ENCODE measurements around the gene ISG20. TPM values are rescaled to one million over a fixed set of nuclear protein-coding genes. Genes with fewer than 3 reads are reported as not detected.

Gene ISG20
- 37.8 TPM for total RNA-seq

- no peaks in the 10 kb centered on the region for H3K9me3 ChIP-seq (ENCODE audit: low read depth, low read length)
- H3K4me3 ChIP-seq (ENCODE audit: low read length), result peak within 1 kb of the TSS; percentile 53
- no peaks in the 10 kb centered on the region for H3K27me3 ChIP-seq (ENCODE audit: insufficient read depth, low read length)
- peaks cover 90% of the 10 kb centered on the region for H3K4me1 ChIP-seq (ENCODE audit: insufficient read depth, low read length)
Measured at GRCh38 chr15:88638626-88639372, at the start of gene ISG20. ISG20 (plus strand) TSS chr15:88639016; CDS start chr15:88639367, 351 bp downstream.

- Histone ChIP-seq H3K4me1 (ENCODE audit: insufficient read depth, low read length) (no peaks in the 10 kb centered on the region), H3K4me3 (ENCODE audit: low read length) (no peak overlapping the region), H3K9me3 (ENCODE audit: low read depth, low read length) (no peaks in the 10 kb centered on the region), H3K27me3 (ENCODE audit: insufficient read depth, low read length) (peaks cover 9% of the 10 kb centered on the region)
Measured at GRCh38 chr15:88590759-88591158, 48.1 kb upstream of the ISG20 start.

DNA sequence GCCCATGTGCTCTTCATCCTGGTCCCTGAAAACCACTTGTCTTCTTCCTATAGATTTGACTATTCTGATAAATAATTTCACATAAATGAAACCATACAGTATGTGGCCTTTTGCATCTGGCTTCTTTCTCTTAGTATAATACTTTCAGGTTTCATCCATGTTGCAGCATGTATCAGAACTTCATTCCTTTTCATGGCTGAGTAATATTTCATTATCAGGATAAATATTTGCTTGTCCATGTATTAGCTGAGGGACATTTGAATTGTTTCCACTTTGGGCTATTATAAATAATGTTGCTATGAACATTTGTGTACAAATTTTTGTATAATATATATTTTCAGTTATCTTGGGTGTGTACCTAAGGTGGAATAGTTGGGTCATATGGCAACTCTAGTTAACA is 47.4 kb upstream of the ISG20 start:
- H3K9me3 ChIP-seq (ENCODE audit: low read depth, low read length), result no peaks in the 10 kb centered on the region
- no peaks in the 10 kb centered on the region for H3K4me1 ChIP-seq (ENCODE audit: insufficient read depth, low read length)
- H3K4me3 ChIP-seq (ENCODE audit: low read length), result no peak overlapping the region
- peaks cover 9% of the 10 kb centered on the region for H3K27me3 ChIP-seq (ENCODE audit: insufficient read depth, low read length)

- Histone ChIP-seq H3K4me3 (ENCODE audit: low read length) (no peak overlapping the region), H3K27me3 (ENCODE audit: insufficient read depth, low read length) (peaks cover 74% of the 10 kb centered on the region), H3K4me1 (ENCODE audit: insufficient read depth, low read length) (peaks cover 14% of the 10 kb centered on the region), H3K9me3 (ENCODE audit: low read depth, low read length) (no peaks in the 10 kb centered on the region)
Measured at GRCh38 chr15:88603885-88604284, 34.9 kb upstream of the ISG20 start.

DNA sequence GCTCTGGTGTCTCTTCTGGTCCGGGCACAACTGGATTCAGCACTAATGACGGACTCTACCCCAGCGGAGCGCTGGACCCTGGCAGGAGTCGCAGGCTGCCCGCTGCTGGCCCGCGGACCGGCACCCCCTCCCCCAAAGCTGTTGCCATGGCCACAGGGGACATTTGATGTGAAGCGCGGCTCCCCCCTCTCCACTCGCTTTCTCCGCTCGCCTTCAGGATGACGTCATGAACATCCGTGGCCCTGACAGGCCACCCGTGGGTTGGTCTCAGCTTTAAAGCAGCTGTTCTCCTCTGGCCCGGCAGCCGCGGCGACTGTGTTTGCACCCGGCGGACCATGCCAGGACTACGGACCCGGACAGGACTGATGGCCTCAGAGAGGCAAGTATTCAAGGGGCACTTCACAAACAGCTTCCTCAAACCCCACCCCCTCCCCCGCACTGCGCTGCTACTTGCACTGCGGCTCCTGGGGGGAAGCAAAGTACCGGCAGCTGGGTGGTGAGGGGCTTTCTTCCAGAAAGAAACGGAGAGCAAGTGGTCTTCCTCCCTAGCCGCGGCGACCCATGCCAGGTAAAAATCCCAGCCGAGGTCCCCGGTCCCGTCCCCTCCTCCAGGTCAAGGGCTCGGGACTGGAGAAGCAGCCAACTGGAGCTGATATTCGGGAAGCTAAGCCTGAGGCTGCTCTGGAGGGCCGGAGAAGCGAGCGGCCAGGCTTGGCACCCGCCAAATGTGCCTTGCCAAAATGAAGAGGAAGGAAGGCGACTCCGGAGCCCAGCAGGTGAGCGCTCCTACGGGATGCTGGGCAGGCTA is 34.2 kb upstream of the ISG20 start:
- Histone ChIP-seq H3K4me3 (ENCODE audit: low read length) (no peak overlapping the region), H3K27me3 (ENCODE audit: insufficient read depth, low read length) (peaks cover 78% of the 10 kb centered on the region), H3K9me3 (ENCODE audit: low read depth, low read length) (no peaks in the 10 kb centered on the region), H3K4me1 (ENCODE audit: insufficient read depth, low read length) (peaks cover 14% of the 10 kb centered on the region)

GRCh38 chr15:88605189-88606069 is 33.4 kb upstream of the ISG20 start:
- H3K9me3 ChIP-seq (ENCODE audit: low read depth, low read length), result no peaks in the 10 kb centered on the region
- no peak overlapping the region for H3K4me3 ChIP-seq (ENCODE audit: low read length)
- peaks cover 78% of the 10 kb centered on the region for H3K27me3 ChIP-seq (ENCODE audit: insufficient read depth, low read length)
- peaks cover 14% of the 10 kb centered on the region for H3K4me1 ChIP-seq (ENCODE audit: insufficient read depth, low read length)

- Histone ChIP-seq H3K4me1 (ENCODE audit: insufficient read depth, low read length) (peaks cover 14% of the 10 kb centered on the region), H3K27me3 (ENCODE audit: insufficient read depth, low read length) (peaks cover 75% of the 10 kb centered on the region), H3K9me3 (ENCODE audit: low read depth, low read length) (no peaks in the 10 kb centered on the region), H3K4me3 (ENCODE audit: low read length) (no peak overlapping the region)
Measured at GRCh38 chr15:88606070-88606794, 32.6 kb upstream of the ISG20 start.

DNA sequence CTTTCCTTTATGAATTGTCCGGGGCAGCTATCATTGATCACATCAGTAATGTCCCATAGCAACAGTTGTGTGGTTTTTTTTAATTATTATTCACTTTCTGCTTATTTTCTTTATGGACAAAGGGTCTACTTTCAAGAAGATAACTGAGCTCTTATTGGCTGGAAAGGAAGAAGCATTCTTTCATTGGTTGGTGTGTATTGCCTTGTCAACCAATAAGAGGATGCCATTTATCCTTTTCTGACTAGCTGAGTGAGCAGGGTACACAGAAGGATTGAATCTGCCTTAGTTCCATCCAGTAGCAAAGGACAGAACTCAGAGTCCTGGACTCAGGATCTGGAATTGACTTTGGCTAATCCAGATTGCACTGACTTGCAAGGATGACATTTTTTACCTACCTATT is 30.9 kb upstream of the ISG20 start:
- Histone ChIP-seq H3K9me3 (ENCODE audit: low read depth, low read length) (no peaks in the 10 kb centered on the region), H3K4me3 (ENCODE audit: low read length) (no peak overlapping the region), H3K27me3 (ENCODE audit: insufficient read depth, low read length) (peaks cover 71% of the 10 kb centered on the region)

GRCh38 chr15:88608607-88609181 is 30.1 kb upstream of the ISG20 start:
- Histone ChIP-seq H3K9me3 (ENCODE audit: low read depth, low read length) (no peaks in the 10 kb centered on the region), H3K4me3 (ENCODE audit: low read length) (no peak overlapping the region), H3K4me1 (ENCODE audit: insufficient read depth, low read length) (peaks cover 14% of the 10 kb centered on the region), H3K27me3 (ENCODE audit: insufficient read depth, low read length) (peaks cover 64% of the 10 kb centered on the region)

More for the DNA sequence above, 30.9 kb upstream of the ISG20 start:
- H3K4me1 ChIP-seq (ENCODE audit: insufficient read depth, low read length), result peaks cover 14% of the 10 kb centered on the region

GRCh38 chr15:88609344-88610090 is 29.3 kb upstream of the ISG20 start:
- H3K4me3 ChIP-seq (ENCODE audit: low read length), result no peak overlapping the region
- H3K27me3 ChIP-seq (ENCODE audit: insufficient read depth, low read length), result peaks cover 56% of the 10 kb centered on the region
- peaks cover 10% of the 10 kb centered on the region for H3K4me1 ChIP-seq (ENCODE audit: insufficient read depth, low read length)

DNA sequence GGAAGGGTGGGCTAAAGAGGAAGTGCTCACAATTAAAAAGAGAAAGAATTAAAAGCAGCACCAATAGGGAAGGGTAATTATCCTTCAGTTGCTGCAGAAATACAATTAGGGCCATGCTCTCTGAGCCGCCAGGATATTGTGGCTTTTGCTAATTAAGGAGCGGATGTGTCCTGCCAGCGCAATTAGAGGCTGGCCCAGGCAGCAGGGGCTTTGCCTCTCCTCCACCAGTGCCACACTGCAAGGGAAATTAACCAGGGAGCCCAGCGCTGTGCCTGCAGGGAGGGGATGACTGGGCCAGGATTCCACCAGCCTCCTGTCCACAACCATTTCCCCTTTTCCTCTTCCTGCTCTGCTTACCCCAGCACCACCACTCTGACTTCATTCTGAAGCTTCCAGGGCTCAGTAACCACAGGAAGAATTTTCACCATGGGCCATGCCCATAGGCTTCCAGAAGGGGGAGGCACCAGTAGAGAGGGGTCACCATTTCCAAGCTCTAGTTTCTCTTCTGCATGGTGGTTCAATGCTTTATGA is 28.1 kb upstream of the ISG20 start:
- peaks cover 43% of the 10 kb centered on the region for H3K27me3 ChIP-seq (ENCODE audit: insufficient read depth, low read length)
- H3K9me3 ChIP-seq (ENCODE audit: low read depth, low read length), result no peaks in the 10 kb centered on the region

More at GRCh38 chr15:88609344-88610090, 29.3 kb upstream of the ISG20 start:
- H3K9me3 ChIP-seq (ENCODE audit: low read depth, low read length), result no peaks in the 10 kb centered on the region

GRCh38 chr15:88612186-88612796 is 26.5 kb upstream of the ISG20 start:
- no peaks in the 10 kb centered on the region for H3K9me3 ChIP-seq (ENCODE audit: low read depth, low read length)
- no peaks in the 10 kb centered on the region for H3K4me1 ChIP-seq (ENCODE audit: insufficient read depth, low read length)
- H3K4me3 ChIP-seq (ENCODE audit: low read length), result no peak overlapping the region
- H3K27me3 ChIP-seq (ENCODE audit: insufficient read depth, low read length), result peaks cover 28% of the 10 kb centered on the region

More for the DNA sequence above, 28.1 kb upstream of the ISG20 start:
- no peak overlapping the region for H3K4me3 ChIP-seq (ENCODE audit: low read length)
- no peaks in the 10 kb centered on the region for H3K4me1 ChIP-seq (ENCODE audit: insufficient read depth, low read length)

Data from mononuclear cell (primary cell).